Nucleus accumbens (tissue), 56 donors: ENCODE measurements around the gene DPAGT1.

Experiments
- DNase-seq, 56 donors: peaks; one replicate each; lab custom pipeline; 2025; lab: John Stamatoyannopoulos, UW

DPAGT1 gene

GRCh38 chr11:119099711-119100110 is 1.9 kb downstream of the DPAGT1 start:
- no peak for DNase-seq

GRCh38 chr11:119095066-119095880 is 6.4 kb downstream of the DPAGT1 start:
- DNase-seq: peak; percentile 89 to 100 (median 99)

GRCh38 chr11:119094816-119095065 is 6.9 kb downstream of the DPAGT1 start:
- peak in 30 of 56 donors; percentile 33 to 88 (median 77) for DNase-seq

- peak in 16 of 56 donors; percentile 18 to 77 (median 43) for DNase-seq
Measured at GRCh38 chr11:119093942-119094815, 7.5 kb downstream of the DPAGT1 start.

GRCh38 chr11:119092880-119093842 is 8.5 kb downstream of the DPAGT1 start:
- DNase-seq: peak in 2 of 56 donors; percentile 7 to 10

GRCh38 chr11:119091966-119092879 is 9.4 kb downstream of the DPAGT1 start:
- no peak for DNase-seq

GRCh38 chr11:119091178-119091577 is 10.5 kb downstream of the DPAGT1 start:
- DNase-seq: no peak

- DNase-seq: no peak
Measured at GRCh38 chr11:119089319-119089718, 12.3 kb downstream of the DPAGT1 start.

- no peak for DNase-seq
Measured at GRCh38 chr11:119088406-119088805, 13.2 kb downstream of the DPAGT1 start.

GRCh38 chr11:119087747-119088241 is 13.9 kb downstream of the DPAGT1 start:
- no peak for DNase-seq

- no peak for DNase-seq
Measured at GRCh38 chr11:119087123-119087522, 14.5 kb downstream of the DPAGT1 start.

GRCh38 chr11:119085437-119085847 is 16.2 kb downstream of the DPAGT1 start:
- DNase-seq: peak in 2 of 56 donors; percentile 37 to 54

GRCh38 chr11:119084663-119085436 is 16.8 kb downstream of the DPAGT1 start, which contains the start of gene HMBS:
Gene HMBS, plus strand, starts transcription at chr11:119084881. Its CDS starts 153 bp downstream, at chr11:119085034.
- DNase-seq: peak; percentile 61 to 97 (median 92)

- DNase-seq: peak in 40 of 56 donors; percentile 7 to 73 (median 49)
Measured at GRCh38 chr11:119081682-119082260, 19.9 kb downstream of the DPAGT1 start.

- DNase-seq: no peak
Measured at GRCh38 chr11:119078675-119079420, 22.8 kb downstream of the DPAGT1 start.

GRCh38 chr11:119077839-119078238 is 23.8 kb downstream of the DPAGT1 start:
- DNase-seq: no peak
